Measurements from ENCODE around the gene ZNF660.

Gene ZNF660

GRCh38 chr3:44642337-44642736, 57.6 kb downstream of the ZNF660 start:
- DNase-seq = no peak

- DNase-seq = no peak
These were observed 58.3 kb downstream of the ZNF660 start for GRCh38 chr3:44643024-44643423.

GRCh38 chr3:44647771-44648170, 63.0 kb downstream of the ZNF660 start:
- no peak for DNase-seq

DNA sequence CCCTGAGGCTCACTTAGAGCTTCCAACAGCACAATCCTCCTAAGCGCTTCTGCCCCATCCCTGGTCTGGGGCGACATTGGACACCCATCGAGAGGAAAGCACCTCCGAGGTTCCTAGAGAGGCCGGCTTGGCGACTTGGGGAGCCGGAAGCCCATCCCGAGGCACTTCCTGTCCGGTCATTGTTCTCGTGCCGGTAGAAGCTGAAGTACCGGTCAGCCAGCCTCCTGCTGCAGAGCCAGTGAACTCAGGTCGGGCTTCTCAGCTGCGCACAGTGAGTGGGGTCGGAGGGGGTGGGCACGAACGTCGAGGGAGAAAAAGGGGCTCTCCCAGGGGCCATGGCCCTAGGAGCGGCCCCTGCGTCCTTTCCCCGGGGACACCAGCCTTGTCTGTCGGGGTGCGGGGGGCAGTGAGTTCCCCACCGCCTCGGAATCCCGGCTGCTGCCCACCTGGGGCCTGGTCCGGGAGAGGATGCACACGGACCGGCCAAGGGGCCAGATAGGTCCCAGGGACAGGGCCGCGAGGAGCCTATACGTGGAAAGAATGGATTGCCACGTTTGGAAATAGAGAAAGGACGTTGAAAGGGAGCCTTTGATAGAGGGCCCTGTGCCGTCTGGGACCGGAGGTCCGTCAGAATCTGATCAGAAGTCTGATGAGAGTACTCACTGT, 63.9 kb downstream of the ZNF660 start, which contains the start of gene ZNF35:
ZNF35 (plus strand) TSS at position 169 of the 666 bp plus-strand sequence. CDS start 2,336 bp downstream, outside the sequence.
- peak; percentile 82 for DNase-seq
